Left ventricle myocardium inferior (tissue), 1 donor: ENCODE results near the gene SHISA7. TPM values are rescaled to one million over a fixed set of nuclear protein-coding genes. Genes with fewer than 3 reads are reported as not detected.
"Not testable (repeated sequence)": the region's sequence is repeated elsewhere in the genome, so short reads cannot be mapped to it uniquely, and the experiment has no call there.

Experiments
- DNase-seq: peaks from one replicate; pipeline ENCODE4 v3.0.0-alpha.2; 2020
- H3K27ac ChIP-seq: fragments of 200-600 bp; replicated peaks from 2 replicates; pipeline ENCODE4 v1.8.0; 2021
- H3K27me3 ChIP-seq: fragments of 200-600 bp; 2 replicates; pipeline ENCODE4 v1.8.0; 2021; ENCODE audit warnings: low read depth
- H3K36me3 ChIP-seq: fragments of 200-600 bp; 2 replicates; pipeline ENCODE4 v1.8.0; 2021
- H3K4me1 ChIP-seq: fragments of 200-600 bp; 2 replicates; pipeline ENCODE4 v1.8.0; 2021
- H3K4me3 ChIP-seq: fragments of 200-600 bp; 2 replicates; pipeline ENCODE4 v1.8.0; 2021; ENCODE audit warnings: mild to moderate bottlenecking, moderate library complexity
- H3K9me3 ChIP-seq: fragments of 200-600 bp; replicated peaks from 2 replicates; pipeline ENCODE4 v1.8.0; 2021
- intact Hi-C: fragments of 100-400 bp; cut with micrococcal nuclease; formaldehyde crosslinking; loops from one replicate; pipeline ENCODE4 v1.11.0; 2022
- total RNA-seq: library from RNA; stranded (reverse); fragmentation: NEBNext Ultra II Directional; extraction: Animal tissue kit (Norgen Biotek cat#: 25700); gene quantifications from one replicate; pipeline ENCODE4 v1.2.1, GENCODE V29; 2021
- TF ChIP-seq, protein P1 (sequence below): fragments of 200-600 bp; IDR thresholded peaks from 2 replicates; pipeline ENCODE4 v1.8.0; 2021; ENCODE audit warnings: antibody characterized with exemption, mild to moderate bottlenecking, borderline replicate concordance
- donor health status: DM: no; HTN: yes; CAD: no; lungs with severe emphysema.

SHISA7 gene
- total RNA-seq, 1 donor from 2014 or later, result not detected

DNA sequence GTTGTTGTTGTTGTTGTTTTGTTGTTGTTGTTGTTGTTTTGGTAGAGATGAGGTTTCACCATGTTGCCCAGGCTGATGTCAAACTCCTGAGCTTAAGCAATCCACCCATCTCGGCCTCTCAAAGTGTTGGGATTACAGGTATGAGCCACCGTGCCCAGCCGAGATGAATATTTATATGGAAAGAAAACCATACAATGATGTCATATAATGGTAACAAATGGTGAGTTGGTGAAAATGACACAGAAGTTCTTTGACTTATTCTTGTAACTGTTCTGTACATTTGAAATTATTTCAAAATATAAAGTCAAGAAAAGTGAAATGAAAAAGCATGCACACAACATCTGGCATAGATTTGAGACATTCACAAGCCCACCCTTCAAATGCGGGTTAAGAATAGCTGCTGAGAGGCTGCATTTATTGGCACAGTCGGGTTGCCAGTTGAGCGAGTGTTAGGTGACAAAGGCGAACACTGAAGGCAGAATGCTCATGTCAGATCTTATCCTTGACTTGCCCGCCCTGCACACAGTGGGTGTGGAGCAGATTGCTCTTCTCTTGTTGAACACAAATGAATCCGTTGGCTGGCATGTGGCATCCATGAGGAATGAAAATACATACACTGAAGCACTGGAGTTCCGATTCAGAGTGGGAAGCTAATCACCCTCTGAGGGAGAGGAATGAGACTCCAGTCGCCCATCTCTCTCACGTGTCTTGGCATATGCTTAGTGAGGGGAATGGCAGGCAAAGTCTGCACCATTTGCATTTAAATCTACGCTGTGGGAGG, 19.7 kb downstream of the SHISA7 start:
- DNase-seq, result no peak
- H3K27ac ChIP-seq, result no peak overlapping the region
- H3K36me3 ChIP-seq, result no peaks in the 10 kb centered on the region
- TF ChIP-seq, protein P1, sequence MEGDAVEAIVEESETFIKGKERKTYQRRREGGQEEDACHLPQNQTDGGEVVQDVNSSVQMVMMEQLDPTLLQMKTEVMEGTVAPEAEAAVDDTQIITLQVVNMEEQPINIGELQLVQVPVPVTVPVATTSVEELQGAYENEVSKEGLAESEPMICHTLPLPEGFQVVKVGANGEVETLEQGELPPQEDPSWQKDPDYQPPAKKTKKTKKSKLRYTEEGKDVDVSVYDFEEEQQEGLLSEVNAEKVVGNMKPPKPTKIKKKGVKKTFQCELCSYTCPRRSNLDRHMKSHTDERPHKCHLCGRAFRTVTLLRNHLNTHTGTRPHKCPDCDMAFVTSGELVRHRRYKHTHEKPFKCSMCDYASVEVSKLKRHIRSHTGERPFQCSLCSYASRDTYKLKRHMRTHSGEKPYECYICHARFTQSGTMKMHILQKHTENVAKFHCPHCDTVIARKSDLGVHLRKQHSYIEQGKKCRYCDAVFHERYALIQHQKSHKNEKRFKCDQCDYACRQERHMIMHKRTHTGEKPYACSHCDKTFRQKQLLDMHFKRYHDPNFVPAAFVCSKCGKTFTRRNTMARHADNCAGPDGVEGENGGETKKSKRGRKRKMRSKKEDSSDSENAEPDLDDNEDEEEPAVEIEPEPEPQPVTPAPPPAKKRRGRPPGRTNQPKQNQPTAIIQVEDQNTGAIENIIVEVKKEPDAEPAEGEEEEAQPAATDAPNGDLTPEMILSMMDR, result no peak
- intact Hi-C loops, result no loop called here
- peaks cover 65% of the 10 kb centered on the region for H3K27me3 ChIP-seq
- no peaks in the 10 kb centered on the region for H3K9me3 ChIP-seq
- peaks cover 5% of the 10 kb centered on the region for H3K4me1 ChIP-seq
- H3K4me3 ChIP-seq, result no peak overlapping the region

- H3K4me3 ChIP-seq, H3K36me3 ChIP-seq, intact Hi-C loops, H3K27ac ChIP-seq, H3K9me3 ChIP-seq, DNase-seq, H3K4me1 ChIP-seq: not testable (repeated sequence)
- peaks cover 50% of the 10 kb centered on the region for H3K27me3 ChIP-seq
These were observed 21.8 kb downstream of the SHISA7 start for GRCh38 chr19:55421281-55421680.

GRCh38 chr19:55419624-55420236, 23.4 kb downstream of the SHISA7 start:
- TF ChIP-seq, protein P1, result no peak
- no peak overlapping the region for H3K4me3 ChIP-seq
- intact Hi-C loops, result no loop called here
- peaks cover 5% of the 10 kb centered on the region for H3K4me1 ChIP-seq
- H3K9me3 ChIP-seq, result no peaks in the 10 kb centered on the region
- H3K27me3 ChIP-seq, result peaks cover 38% of the 10 kb centered on the region
- DNase-seq, result no peak
- H3K27ac ChIP-seq, result no peak overlapping the region
- no peaks in the 10 kb centered on the region for H3K36me3 ChIP-seq

DNA sequence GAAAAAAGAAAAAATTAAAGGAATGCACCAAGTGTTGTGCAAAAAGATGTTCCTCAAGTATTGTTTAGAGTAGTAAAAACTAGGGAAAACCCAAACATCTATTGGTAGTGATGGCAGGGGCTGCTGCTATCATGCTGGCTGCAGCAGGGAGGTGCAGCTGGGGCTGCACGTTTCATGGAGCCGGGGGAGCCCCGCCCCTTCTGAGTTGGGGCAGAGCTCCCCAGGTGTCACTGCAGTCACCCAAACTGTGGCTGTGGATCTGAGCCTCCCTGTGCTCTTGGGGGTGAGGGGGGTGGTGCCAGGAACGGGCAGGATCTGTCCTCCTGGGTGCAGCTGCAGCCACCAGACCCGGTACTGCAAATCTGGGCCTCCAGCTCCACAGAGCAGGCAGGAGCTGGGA, 24.0 kb downstream of the SHISA7 start:
- Histone ChIP-seq H3K9me3 (no peaks in the 10 kb centered on the region), H3K36me3 (no peaks in the 10 kb centered on the region), H3K4me1 (peaks cover 5% of the 10 kb centered on the region), H3K4me3 (no peak overlapping the region), H3K27me3 (peaks cover 33% of the 10 kb centered on the region), H3K27ac (no peak overlapping the region)
- TF ChIP-seq, protein P1, result no peak
- no peak for DNase-seq
- intact Hi-C loops, result no loop called here

GRCh38 chr19:55418185-55418584, 24.9 kb downstream of the SHISA7 start:
- intact Hi-C loops, result no loop called here
- DNase-seq, result no peak

More at GRCh38 chr19:55418185-55418584, 24.9 kb downstream of the SHISA7 start:
- no peaks in the 10 kb centered on the region for H3K36me3 ChIP-seq
- H3K27ac ChIP-seq, result no peak overlapping the region
- TF ChIP-seq, protein P1, result peak; percentile 74
- no peaks in the 10 kb centered on the region for H3K4me1 ChIP-seq
- no peaks in the 10 kb centered on the region for H3K9me3 ChIP-seq
- no peak overlapping the region for H3K4me3 ChIP-seq
- H3K27me3 ChIP-seq, result peaks cover 31% of the 10 kb centered on the region
